Head of caudate nucleus (tissue), 42 donors: ENCODE results near the gene OR7G2.

ENCODE experiments used
- DNase-seq, 42 donors: peaks; one replicate each; pipeline versions ENCODE4 v3.0.0 to v3.0.0-alpha.2; 2020 to 2021; ENCODE audit warnings: mixed read lengths in 7 of 42
- intact Hi-C: fragments of 100-400 bp; cut with DNase I; formaldehyde crosslinking; loops from one replicate; pipeline ENCODE4 v1.15.0; 2022

Gene OR7G2

GRCh38 chr19:9107375-9107774, at the start of gene OR7G2:
TSS of gene OR7G2 (minus strand) at chr19:9107475. CDS start at chr19:9103243, 4,232 bp downstream.
- DNase-seq = no peak
- intact Hi-C loops = no loop called here

GRCh38 chr19:9156304-9156703, 49.0 kb upstream of the OR7G2 start:
- DNase-seq = peak in 1 of 42 donors; percentile 17
- intact Hi-C loops = no loop called here

GRCh38 chr19:9155591-9155990, 48.3 kb upstream of the OR7G2 start:
- intact Hi-C loops = no loop called here
- peak in 1 of 42 donors; percentile 14 for DNase-seq

- intact Hi-C loops = no loop called here
- no peak for DNase-seq
Measured at GRCh38 chr19:9151367-9151766, 44.1 kb upstream of the OR7G2 start.

GRCh38 chr19:9150650-9151049, 43.4 kb upstream of the OR7G2 start:
- DNase-seq = no peak
- intact Hi-C loops = no loop called here

GRCh38 chr19:9149997-9150396, 42.7 kb upstream of the OR7G2 start:
- no peak for DNase-seq
- intact Hi-C loops = no loop called here

- intact Hi-C loops = no loop called here
- DNase-seq = no peak
Measured at GRCh38 chr19:9148697-9149096, 41.4 kb upstream of the OR7G2 start.

- peak in 1 of 42 donors; percentile 21 for DNase-seq
- intact Hi-C loops = no loop called here
Measured at GRCh38 chr19:9146882-9147281, 39.6 kb upstream of the OR7G2 start.

- intact Hi-C loops = no loop called here
- DNase-seq = no peak
Measured at GRCh38 chr19:9144920-9145319, 37.6 kb upstream of the OR7G2 start.

- intact Hi-C loops = no loop called here
- DNase-seq = peak; percentile 84 to 97 (median 93)
Measured at GRCh38 chr19:9140159-9140874, 33.0 kb upstream of the OR7G2 start, which contains the start of gene ZNF317. TSS of gene ZNF317 (plus strand) at chr19:9140397. CDS start at chr19:9156017, 15,620 bp downstream.

- peak in 9 of 42 donors; percentile 4 to 44 (median 17) for DNase-seq
- intact Hi-C loops = no loop called here
Measured at GRCh38 chr19:9139609-9140158, 32.4 kb upstream of the OR7G2 start.

GRCh38 chr19:9132422-9132821, 25.1 kb upstream of the OR7G2 start:
- intact Hi-C loops = no loop called here
- DNase-seq = peak in 1 of 42 donors; percentile 7

GRCh38 chr19:9130965-9131364, 23.7 kb upstream of the OR7G2 start:
- intact Hi-C loops = no loop called here
- no peak for DNase-seq

GRCh38 chr19:9128171-9128570, 20.9 kb upstream of the OR7G2 start:
- DNase-seq = no peak
- intact Hi-C loops = no loop called here

- intact Hi-C loops = no loop called here
- DNase-seq = no peak
Measured at GRCh38 chr19:9126900-9127405, 19.7 kb upstream of the OR7G2 start, which contains the start of gene OR7G3. TSS of gene OR7G3 (minus strand) at chr19:9126950. CDS start at chr19:9126950, 0 bp downstream.

GRCh38 chr19:9116547-9116946, 9.3 kb upstream of the OR7G2 start:
- no peak for DNase-seq
- intact Hi-C loops = no loop called here

- intact Hi-C loops = no loop called here
- DNase-seq = no peak
Measured at GRCh38 chr19:9115307-9115813, 8.1 kb upstream of the OR7G2 start, which contains the start of gene OR7G1. TSS of gene OR7G1 (minus strand) at chr19:9115763. CDS start at chr19:9115763, 0 bp downstream.

GRCh38 chr19:9109959-9110358, 2.7 kb upstream of the OR7G2 start:
- intact Hi-C loops = no loop called here
- no peak for DNase-seq

GRCh38 chr19:9086761-9087160, 20.5 kb downstream of the OR7G2 start, which contains the start of gene OR1M1:
TSS of gene OR1M1 (plus strand) at chr19:9087061. CDS start at chr19:9093245, 6,184 bp downstream.
- intact Hi-C loops = no loop called here
- DNase-seq = no peak

- no peak for DNase-seq
- intact Hi-C loops = loop anchor here (10.0 kb wide), 1 partner anchor 424 kb away; no protein-coding TSS in a partner anchor
Measured at GRCh38 chr19:9078651-9079050, 28.6 kb downstream of the OR7G2 start.
